ENCODE measurements around the gene TMEM97.

- TF ChIP-seq CTCF (conservative IDR thresholded peaks at IDR 0.05; ENCODE audit: low read depth in 2 of 2) (no peak), EZH2 (IDR thresholded peaks at IDR 0.05; ENCODE audit: low read depth, unreplicated experiment) (no peak), POLR2AphosphoS5 (IDR thresholded peaks at IDR 0.05; ENCODE audit: low read depth) (no peak), STAT1 (IDR thresholded peaks at IDR 0.05; ENCODE audit: unreplicated experiment) (no peak), ZNF114 (CRISPR knock-in tag; IDR thresholded peaks at IDR 0.05) (no peak), JUNB (IDR thresholded peaks at IDR 0.05; ENCODE audit: unreplicated experiment) (no peak), CREB1 (CRISPR knock-in tag; IDR thresholded peaks at IDR 0.05; ENCODE audit: low read depth) (no peak), ZNF462 (CRISPR knock-in tag; IDR thresholded peaks at IDR 0.05) (no peak), ZNF331 (CRISPR knock-in tag; IDR thresholded peaks at IDR 0.05; ENCODE audit: low read depth) (no peak), REST (IDR thresholded peaks at IDR 0.05; ENCODE audit: unreplicated experiment) (no peak)
Observed at GRCh38 chr17:28270926-28271325, 48.1 kb upstream of the TMEM97 start.

All from GM23338 (cell line).